Stimulated activated CD4-positive, alpha-beta T cell treated with anti-CD3 and anti-CD28 coated beads, Interleukin-2, amount 100 ng/mL, for 48 hours (primary cell): Measurements from ENCODE around the gene TNFRSF11A.

Source experiments
- DNase-seq, 2 donors: peaks; one replicate each; pipeline ENCODE4 v3.0.0-alpha.2; 2020

Gene TNFRSF11A

DNA sequence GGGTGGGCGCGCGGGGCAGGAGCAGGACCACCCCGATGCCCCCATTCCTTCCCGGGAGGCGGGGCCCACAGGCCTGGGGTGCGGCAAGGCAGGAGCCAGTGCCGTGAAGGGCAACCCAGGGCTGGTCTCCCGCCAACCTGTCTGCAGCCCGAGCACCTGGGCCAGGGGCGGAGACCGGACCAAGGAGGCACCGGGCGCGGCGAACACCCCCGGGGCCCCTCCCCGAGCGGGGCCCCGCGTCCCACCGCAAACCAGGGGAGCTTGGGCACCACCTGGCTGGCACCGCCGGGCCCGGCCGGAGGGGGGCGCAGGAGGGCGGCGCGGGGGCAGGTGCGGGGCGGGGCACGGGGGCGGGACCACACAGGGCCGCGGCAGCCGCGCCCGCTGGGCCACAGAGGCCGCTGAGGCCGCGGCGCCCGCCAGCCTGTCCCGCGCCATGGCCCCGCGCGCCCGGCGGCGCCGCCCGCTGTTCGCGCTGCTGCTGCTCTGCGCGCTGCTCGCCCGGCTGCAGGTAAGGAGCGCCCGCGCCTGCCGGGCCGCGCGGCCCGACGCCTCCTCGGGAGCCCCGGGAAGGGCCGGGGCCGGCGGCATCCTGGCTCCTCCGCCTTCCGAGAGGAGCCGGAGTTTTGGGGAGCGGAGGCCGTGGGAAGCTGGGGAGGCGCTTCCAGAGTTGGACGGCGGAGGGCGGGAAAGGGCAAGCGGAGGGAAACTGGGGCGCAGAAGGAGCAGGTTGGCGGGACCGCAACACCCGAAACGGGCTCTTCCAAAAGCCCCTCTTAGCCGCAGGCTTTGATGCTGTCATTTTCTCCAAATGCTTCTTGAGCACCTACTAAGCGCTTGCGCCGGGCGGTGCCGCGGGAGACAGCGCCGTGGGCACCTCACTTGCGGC lies at the start of gene TNFRSF11A:
TNFRSF11A (plus strand) TSS at position 394 of the 889 bp plus-strand sequence; CDS start at position 437, 43 bp downstream.
- DNase-seq = peak; percentile 61 to 70

GRCh38 chr18:62277045-62277444 lies 48.1 kb upstream of the TNFRSF11A start:
- no peak for DNase-seq

GRCh38 chr18:62279561-62279960 lies 45.5 kb upstream of the TNFRSF11A start:
- DNase-seq = no peak

DNA sequence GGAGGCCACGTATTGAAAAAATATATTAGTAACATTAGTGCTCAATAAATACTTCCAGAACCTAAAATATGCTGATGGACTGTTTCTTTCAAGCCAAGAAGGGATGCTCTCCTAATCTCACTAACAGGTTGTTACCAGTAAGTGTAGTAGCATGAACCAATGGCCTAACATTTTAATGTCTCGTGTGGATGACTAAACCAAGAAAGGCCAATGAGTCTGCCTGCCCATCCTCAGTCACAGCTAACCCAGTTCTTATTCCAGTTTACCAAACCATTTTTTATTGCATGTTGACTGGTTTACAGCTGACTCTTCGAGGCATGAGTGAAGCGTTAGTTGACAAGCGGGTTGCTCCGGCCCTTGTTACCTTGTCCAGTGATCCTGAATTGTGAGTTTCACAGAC lies 45.1 kb upstream of the TNFRSF11A start:
- no peak for DNase-seq

GRCh38 chr18:62280786-62281185 lies 44.3 kb upstream of the TNFRSF11A start:
- no peak for DNase-seq

DNA sequence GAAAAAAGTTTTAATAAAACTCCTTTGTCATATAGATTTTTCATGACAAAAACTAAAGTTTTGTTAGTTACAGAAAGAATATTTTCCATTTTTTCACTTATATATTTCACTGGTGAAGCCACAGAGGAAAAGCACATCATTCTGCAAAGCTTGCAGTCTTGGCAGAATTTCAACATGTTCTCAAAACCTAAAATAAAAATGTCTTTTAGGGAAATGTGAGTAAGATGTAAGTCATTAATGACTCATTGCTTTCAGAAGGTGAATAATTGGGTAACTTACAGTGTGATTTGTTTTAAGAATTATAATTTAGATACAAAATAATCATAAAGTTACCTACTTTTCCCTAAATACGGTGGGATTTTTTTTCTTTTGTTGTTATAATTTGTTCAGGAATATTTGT lies 43.4 kb upstream of the TNFRSF11A start:
- DNase-seq = no peak

DNA sequence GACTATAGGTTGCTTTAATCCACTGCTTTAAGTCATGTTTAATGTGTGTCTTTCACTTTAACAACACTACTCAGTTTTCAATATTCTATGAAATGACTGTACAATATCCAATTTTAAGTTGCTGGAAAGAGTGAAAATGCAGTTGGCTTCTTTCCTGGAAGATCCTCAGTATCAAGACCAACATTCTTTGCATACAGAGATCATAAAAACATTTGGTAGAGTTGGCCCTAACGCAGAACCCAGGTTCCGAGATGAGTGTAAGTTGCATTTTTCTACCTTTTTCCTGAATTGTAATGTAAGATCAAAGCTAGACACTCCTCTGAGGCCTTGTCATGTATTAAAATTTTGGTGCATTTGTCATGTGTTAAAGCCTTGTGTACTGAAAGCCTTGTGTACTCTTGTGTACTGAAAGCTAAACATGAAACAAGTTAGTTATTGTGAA lies 42.9 kb upstream of the TNFRSF11A start:
- DNase-seq = no peak

DNA sequence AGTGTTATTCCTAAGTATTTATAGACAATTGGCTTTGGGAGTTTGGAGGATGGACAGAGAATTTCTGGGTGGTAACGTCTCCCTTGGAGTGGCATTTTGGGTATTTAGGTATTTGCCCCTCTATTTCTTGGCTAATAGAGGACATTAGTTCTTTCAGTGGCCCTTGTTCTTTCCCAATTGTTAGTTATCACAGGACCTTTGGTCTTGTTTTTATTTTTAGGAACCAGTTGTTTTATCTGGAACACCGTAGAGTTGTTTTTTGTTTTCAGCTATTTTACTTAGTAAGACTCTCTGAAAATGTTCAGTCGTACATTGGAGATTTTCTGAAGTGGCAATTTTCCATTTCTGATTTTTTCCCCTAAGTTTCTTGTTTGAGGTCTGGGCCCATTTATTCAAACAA lies 40.5 kb upstream of the TNFRSF11A start:
- DNase-seq = no peak

DNA sequence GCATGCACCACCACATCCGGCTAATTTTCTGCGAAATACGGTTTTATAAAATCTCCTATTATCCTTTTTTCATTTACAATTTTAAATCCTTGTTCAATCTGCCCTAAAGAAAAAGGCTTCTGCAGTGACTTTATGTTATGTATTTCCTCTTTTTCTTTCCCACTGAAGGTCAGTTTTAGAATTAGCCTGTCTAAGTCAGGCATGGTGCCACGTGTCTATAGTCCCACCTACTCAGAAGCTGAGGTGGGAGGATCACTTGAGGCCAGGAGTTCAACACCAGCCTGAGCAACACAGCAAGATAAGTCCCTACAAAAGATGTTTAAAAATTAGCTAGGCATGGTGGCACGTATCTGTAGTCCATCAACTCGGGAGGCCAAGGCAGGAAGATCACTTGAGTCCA lies 39.8 kb upstream of the TNFRSF11A start:
- no peak for DNase-seq

DNA sequence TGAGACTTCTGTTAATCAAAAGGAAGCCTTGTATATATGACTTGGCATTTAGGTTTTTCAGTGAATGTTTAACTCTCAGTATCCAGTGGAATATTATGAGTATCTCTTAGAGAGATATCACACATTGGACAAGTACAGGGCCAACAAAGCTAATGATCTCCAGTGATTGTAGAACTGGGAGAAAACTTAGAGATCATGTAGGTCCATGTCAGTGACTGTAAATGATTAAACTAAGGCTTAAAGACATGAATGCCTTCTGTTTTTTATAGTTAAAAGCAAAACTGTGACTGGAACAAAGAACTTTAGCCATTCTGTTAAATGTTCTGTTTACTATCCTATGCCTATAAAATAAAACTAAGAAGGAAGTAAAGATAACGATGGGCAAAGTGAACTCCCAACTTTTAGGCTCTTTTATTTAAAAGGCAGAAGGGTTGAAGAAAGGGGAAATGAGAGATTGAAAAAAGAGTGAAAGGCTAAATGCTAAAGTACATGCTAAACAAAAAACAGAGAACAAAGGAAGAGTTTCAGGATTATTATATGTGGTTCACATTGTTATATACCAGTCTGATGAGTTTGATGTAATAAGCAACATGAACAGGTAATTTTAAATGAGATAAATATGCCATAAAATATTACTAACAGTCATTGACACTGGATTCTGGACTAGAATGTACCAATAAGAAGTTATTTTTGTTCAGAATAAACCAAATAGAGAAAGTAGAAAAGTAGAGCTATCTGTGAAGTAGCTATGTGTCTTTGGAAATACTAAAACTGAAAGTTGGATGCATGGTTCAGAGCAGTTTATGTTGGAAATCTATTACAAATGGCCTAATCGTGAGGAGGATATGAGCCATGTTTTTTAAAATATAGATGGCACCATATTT lies 37.1 kb upstream of the TNFRSF11A start:
- no peak for DNase-seq

DNA sequence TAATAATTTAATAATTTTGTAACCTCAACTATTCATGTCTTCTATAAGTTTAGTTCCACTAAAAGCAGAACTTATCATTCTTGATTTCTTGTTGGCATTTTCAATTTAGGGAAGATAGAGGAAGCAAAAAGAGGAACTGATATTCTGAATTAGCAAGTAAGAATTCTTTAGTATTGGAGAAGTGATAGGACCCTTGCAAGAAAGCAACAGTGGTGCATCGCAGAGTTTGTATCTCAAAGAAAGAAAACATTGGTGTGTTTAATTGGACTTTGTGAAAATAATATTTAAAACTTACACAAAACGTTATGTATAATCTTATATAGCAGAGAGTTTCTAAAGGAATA lies 36.5 kb upstream of the TNFRSF11A start:
- DNase-seq = no peak

- DNase-seq = no peak
Measured at GRCh38 chr18:62289047-62289446, 36.1 kb upstream of the TNFRSF11A start.

- DNase-seq = no peak
Measured at GRCh38 chr18:62294073-62294472, 31.0 kb upstream of the TNFRSF11A start.

DNA sequence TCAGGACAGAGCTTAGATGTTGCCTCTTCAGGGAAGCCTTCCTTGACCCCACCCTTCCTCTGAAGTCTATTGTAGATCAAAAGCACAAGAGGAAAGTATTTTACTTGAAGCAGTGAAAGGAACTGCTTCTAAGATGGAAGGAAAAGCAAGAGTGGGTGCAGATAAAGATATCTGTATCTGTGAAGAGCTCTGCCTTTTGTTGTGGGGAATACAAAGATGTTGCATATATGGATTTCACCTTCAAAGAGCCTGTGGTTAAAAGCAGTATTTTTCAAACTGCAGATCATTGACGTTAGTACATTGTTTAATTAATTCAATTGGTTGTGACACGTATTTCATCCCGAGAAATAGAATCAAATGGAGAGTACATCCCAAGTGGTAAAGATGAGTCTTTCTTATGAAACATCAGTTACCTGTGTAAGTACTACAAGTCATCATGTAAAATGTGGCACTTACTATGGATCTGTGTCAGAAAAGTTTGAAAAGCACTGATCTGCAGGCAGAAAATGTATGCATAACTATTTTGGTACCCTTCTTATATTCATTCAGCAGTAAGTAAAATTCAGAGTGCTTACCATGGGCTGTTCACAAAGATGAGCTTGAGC lies 24.6 kb upstream of the TNFRSF11A start:
- DNase-seq = no peak

GRCh38 chr18:62301322-62301721 lies 23.8 kb upstream of the TNFRSF11A start:
- no peak for DNase-seq

GRCh38 chr18:62312851-62313250 lies 12.3 kb upstream of the TNFRSF11A start:
- DNase-seq = no peak

DNA sequence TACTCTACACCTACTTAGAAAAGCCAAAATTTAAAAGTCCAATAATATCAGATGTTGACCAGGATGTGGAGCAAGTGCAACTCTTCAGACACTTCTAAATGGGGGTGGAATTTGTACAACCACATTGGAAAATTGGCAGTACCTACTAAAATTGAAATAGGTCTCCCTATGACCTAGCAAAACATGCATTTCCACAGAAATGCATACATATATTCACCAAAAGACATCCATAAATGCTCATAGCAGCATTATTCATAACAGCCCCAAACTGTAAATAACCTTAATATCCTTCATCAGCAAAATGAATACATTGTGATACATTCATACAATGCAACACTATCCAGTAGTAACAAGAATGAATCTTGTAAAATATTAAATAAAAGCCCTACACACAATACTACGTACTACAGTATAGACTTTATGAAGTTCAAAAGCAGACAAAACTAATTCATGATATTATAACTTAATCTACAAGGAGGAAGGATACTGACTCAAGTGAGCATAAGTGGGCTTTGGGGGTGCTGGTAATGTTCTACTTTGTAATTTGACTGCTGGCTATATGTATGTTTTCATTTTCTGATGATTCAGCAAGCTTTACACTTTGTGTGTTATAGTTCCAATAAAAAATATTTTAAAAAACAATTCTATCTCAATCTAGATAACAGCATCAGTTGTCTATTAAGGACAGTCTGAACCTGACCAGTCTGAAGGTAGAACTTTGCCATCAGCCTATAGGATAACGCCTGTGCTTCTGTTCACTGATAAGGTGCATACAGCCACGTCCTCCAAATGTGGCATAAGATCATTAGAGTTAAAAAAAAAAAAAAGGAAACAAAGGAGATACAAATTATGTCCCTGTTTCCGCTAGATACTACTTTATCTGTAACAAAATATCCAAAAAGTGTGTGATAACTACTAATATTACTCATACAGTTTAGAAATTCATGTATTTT lies 6.6 kb upstream of the TNFRSF11A start:
- no peak for DNase-seq

DNA sequence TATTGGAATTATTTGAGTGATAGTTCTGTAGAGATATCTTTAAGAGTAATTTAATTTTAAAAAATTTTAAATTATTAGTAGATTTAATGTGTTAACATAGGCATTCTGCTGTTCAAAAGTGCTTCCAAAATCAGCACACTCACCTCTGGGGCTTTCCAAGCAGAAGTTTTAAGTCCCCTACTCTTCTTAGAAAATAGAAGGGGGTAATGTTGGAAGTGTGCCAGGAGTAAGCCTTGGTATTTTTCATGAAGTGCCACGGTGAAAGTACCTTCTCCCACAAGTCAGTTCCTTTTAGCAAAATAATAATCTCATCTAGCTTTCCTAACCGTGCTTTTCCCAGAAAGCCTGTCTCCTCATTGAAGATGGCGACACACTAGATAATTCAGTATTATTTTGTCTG lies 3.9 kb upstream of the TNFRSF11A start:
- DNase-seq = no peak

- DNase-seq = no peak
Measured at GRCh38 chr18:62323483-62324180, 1.5 kb upstream of the TNFRSF11A start.

- no peak for DNase-seq
Measured at GRCh38 chr18:62324181-62324828, 805 bp upstream of the TNFRSF11A start.
